ENCODE data around the gene PM20D2.

PM20D2 gene

DNA sequence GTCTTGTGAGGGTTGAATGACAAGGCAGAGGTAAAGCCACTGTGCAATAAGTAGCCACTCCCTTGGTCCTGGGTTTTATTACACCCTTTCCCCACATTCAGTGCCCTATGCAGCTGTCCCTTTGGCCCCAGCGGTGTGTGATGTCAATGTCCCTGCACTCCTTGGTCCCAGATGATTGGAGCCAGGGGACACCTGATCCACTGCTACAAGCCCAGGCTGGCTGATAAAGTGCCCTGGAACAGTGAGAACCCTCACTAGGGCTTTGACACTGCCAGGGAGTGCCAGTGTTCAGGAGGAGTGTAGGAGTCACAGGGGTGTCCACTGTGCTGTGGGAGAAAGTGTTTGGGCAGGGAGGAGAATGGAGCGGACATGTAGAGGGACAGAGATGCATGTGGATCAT, 40.9 kb downstream of the PM20D2 start:
- DNase-seq (ENCODE audit: low spot score) = no peak
- TF ChIP-seq, protein P1, sequence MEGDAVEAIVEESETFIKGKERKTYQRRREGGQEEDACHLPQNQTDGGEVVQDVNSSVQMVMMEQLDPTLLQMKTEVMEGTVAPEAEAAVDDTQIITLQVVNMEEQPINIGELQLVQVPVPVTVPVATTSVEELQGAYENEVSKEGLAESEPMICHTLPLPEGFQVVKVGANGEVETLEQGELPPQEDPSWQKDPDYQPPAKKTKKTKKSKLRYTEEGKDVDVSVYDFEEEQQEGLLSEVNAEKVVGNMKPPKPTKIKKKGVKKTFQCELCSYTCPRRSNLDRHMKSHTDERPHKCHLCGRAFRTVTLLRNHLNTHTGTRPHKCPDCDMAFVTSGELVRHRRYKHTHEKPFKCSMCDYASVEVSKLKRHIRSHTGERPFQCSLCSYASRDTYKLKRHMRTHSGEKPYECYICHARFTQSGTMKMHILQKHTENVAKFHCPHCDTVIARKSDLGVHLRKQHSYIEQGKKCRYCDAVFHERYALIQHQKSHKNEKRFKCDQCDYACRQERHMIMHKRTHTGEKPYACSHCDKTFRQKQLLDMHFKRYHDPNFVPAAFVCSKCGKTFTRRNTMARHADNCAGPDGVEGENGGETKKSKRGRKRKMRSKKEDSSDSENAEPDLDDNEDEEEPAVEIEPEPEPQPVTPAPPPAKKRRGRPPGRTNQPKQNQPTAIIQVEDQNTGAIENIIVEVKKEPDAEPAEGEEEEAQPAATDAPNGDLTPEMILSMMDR (IDR thresholded peaks at IDR 0.05; ENCODE audit: extremely low read depth, missing control alignments) = no peak

DNA sequence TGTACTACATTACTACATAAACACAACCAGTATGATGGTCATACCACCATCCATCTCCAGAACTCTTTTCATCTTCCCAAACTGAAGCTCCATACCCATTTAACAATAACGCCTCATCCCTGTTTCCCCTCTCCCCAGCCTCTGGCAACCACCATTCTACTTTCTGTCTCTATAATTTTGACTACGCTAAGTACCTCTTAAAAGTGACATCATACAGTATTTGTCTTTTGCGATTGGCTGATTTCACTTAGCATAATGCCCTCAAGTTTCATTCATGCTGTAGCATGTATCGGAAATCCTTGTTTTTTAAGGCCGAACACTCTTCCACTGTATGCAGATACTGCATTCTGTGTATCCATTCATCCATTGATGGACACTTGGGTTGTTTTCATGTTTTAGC, 41.6 kb downstream of the PM20D2 start:
- TF ChIP-seq, protein P1 (IDR thresholded peaks at IDR 0.05; ENCODE audit: extremely low read depth, missing control alignments) = no peak
- no peak for DNase-seq (ENCODE audit: low spot score)

DNA sequence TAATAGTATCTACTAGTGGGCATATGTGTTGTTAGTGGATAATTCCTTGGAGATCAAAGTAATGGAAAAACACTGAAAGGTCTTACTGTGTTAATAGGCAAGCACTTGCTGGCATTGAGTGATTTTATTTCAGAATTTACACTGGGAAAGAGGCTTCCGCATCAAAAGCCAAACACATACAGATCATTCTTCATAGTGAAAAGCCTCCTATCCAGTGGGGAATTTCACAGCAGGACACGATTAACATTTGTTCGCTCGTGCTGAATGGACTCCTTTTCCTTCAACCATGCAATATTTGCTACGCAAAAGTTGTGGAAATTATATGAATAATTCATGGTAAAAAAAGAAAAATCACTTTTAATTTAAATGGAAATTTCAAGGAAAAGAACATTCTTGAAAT, 44.9 kb downstream of the PM20D2 start:
- TF ChIP-seq, protein P1 (IDR thresholded peaks at IDR 0.05; ENCODE audit: extremely low read depth, missing control alignments) = no peak
- DNase-seq (ENCODE audit: low spot score) = no peak

DNA sequence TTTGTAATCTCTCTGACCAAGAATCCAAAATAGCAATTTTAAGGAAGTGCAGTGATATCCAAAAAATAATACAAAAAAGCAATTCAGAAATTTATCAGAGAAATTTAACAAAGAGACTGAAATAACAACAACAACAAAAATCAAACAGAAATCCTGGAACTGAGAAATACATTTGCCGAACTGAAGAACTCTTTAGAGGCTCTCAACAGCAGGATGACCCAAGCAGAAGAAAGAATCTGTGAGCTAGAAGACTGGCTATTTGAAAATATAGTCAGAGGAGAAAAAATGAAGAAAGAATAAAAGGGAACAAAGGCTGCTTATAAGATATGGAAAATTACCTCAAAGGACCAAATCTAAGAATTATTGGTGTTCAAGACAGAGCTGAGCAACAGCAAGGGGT, 48.7 kb downstream of the PM20D2 start:
- TF ChIP-seq, protein P1 (IDR thresholded peaks at IDR 0.05; ENCODE audit: extremely low read depth, missing control alignments) = no peak
- no peak for DNase-seq (ENCODE audit: low spot score)

DNA sequence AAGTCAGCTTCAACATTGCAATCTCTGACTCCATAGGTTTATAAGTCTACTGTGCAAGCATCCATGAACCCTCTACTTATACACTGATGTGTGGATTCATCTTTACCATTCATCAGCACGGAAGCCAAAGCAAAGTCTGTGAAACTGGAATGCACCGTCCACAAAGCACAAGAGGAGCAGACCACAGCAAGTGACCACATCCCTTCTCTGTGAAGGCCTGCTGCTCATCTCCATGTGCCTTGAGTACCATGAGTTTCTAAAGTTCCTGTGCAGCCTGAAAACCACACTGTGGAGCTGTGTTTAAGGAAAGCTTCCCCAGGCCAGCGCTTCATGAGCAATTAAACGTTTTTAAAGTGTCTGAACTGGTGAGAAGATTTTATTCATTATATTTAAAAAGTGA, 51.3 kb downstream of the PM20D2 start:
- no peak for DNase-seq (ENCODE audit: low spot score)
- TF ChIP-seq, protein P1 (IDR thresholded peaks at IDR 0.05; ENCODE audit: extremely low read depth, missing control alignments) = no peak

DNA sequence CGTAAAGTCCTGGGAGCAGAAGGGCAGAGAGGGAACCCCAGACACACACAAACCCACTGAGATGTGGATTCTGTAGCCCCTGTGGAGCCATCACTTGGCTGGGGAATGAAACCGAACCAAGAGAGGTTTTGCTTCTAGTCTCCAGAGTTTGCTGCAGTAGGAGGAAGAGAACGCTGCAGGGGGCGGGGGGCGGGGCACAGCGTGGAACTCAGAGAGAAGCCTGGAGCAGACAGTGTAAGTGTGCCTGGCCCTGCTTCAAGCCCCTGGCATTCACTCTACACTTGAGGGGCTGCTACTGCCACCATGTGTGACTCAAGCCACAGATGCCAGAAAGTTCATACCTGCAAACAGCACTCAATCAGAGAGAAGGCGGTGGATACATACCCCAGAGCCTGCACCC, 52.4 kb downstream of the PM20D2 start:
- no peak for DNase-seq (ENCODE audit: low spot score)
- TF ChIP-seq, protein P1 (IDR thresholded peaks at IDR 0.05; ENCODE audit: extremely low read depth, missing control alignments) = no peak

DNA sequence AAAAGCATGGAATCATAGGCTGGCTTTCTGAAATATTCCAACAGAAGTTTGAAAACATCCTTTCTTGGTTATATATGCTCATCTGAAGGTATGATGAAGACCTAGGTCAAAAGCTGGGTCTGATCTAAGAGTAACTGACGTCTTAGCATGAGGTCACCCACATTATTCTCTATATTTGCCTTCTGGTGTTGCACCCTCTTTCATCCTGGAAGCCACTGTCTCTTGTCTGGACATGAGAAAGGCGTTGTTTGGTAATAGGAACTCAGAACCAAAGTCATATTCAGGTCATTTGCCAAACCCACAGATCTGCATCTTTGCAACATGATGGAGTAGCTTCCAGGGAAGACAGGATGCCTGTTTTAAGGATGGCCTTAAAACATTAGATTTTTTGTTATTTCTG, 53.7 kb downstream of the PM20D2 start:
- DNase-seq (ENCODE audit: low spot score) = no peak
- TF ChIP-seq, protein P1 (IDR thresholded peaks at IDR 0.05; ENCODE audit: extremely low read depth, missing control alignments) = no peak
